ENCODE results near the gene ZNF587. TPM values are rescaled to one million over a fixed set of nuclear protein-coding genes. Genes with fewer than 3 reads are reported as not detected.
"Not testable (repeated sequence)": the region's sequence is repeated elsewhere in the genome, so short reads cannot be mapped to it uniquely, and the experiment has no call there.

Gene ZNF587
- total and polyA plus RNA-seq, 7 donors: 2.5 to 15.3 (median 14.0) TPM

DNA sequence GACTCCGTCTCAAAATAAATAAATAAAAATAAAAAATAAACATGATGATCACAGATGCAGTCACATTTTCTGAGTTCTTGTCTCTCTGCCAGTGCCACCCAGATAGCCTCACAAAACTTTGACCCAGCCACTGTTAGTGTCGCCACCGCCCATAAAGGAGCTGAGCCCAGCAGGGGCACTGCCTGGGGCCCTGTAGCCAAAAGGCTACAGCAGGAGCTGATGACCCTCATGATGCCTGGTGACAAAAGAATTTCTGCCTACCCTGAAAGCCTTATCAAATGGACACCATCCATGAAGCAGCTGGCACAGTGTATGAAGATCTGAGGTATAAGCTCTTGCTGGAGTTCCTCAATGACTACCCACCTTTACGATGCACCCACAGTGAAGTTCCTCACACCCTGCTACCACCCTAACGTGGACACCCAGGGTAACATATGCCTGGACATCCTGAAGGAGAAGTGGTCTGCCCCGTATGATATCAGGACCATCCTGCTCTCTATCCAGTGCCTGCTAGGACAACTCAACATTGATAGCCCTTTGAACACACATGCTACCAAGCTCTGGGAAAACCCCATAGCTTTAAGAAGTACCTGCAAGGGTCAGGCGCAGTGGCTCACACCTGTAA lies 18.3 kb downstream of the ZNF587 start:
- TF ChIP-seq, protein P1, sequence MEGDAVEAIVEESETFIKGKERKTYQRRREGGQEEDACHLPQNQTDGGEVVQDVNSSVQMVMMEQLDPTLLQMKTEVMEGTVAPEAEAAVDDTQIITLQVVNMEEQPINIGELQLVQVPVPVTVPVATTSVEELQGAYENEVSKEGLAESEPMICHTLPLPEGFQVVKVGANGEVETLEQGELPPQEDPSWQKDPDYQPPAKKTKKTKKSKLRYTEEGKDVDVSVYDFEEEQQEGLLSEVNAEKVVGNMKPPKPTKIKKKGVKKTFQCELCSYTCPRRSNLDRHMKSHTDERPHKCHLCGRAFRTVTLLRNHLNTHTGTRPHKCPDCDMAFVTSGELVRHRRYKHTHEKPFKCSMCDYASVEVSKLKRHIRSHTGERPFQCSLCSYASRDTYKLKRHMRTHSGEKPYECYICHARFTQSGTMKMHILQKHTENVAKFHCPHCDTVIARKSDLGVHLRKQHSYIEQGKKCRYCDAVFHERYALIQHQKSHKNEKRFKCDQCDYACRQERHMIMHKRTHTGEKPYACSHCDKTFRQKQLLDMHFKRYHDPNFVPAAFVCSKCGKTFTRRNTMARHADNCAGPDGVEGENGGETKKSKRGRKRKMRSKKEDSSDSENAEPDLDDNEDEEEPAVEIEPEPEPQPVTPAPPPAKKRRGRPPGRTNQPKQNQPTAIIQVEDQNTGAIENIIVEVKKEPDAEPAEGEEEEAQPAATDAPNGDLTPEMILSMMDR (IDR thresholded peaks at IDR 0.05): no peak

DNA sequence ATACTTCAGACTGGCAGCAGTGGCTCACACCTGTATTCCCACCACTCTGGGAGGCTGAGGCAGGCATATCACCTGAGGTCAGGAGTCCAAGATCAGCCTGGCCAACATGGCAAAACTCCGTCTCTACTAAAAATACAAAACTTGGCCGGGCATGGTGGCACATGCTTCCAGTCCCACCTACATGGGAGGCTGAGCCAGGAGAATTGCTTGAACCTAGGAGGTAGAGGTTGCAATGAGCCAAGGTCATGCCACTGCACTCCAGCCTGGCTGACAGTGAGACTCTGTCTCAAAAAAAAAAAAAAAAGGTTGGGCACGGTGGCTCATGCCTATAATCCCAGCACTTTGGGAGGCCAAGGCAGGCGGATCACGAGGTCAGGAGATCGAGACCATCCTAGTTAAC lies 20.0 kb downstream of the ZNF587 start:
- intact Hi-C loops (cut with DNase I); H3K27me3 ChIP-seq (ENCODE audit: insufficient read depth in 3 of 3, low read length in 2 of 3); H3K27ac ChIP-seq; DNase-seq; H3K4me1 ChIP-seq; H3K4me3 ChIP-seq: not testable (repeated sequence)
- ATAC-seq: peak in 1 of 4 donors; percentile 26
- Histone ChIP-seq H3K36me3 (ENCODE audit: insufficient read depth in 1 of 2, low read depth in 1 of 2) (peaks cover 10 to 41% of the 10 kb centered on the region in 2 donors), H3K9me3 (peaks cover 54% of the 10 kb centered on the region)
- 70 to 77% (median 71%) methylated on average over 5 to 6 of the region's 6 CpGs for WGBS, 3 donors

More for the DNA sequence above, 18.3 kb downstream of the ZNF587 start:
- no peak overlapping the region for H3K27ac ChIP-seq
- H3K9me3 ChIP-seq: peaks cover 43% of the 10 kb centered on the region
- no peak for DNase-seq
- ATAC-seq: peak in 1 of 4 donors; percentile 16
- intact Hi-C loops (cut with DNase I): no loop called here
- H3K4me1 ChIP-seq: no peaks in the 10 kb centered on the region
- peaks cover 3 to 57% of the 10 kb centered on the region in 2 donors for H3K36me3 ChIP-seq (ENCODE audit: insufficient read depth in 1 of 2, low read depth in 1 of 2)
- H3K27me3 ChIP-seq (ENCODE audit: insufficient read depth in 3 of 3, low read length in 2 of 3): no peaks in the 10 kb centered on the region
- 94 to 99% (median 97%) methylated on average over 7 of the region's 7 CpGs for WGBS, 3 donors
- no peak overlapping the region for H3K4me3 ChIP-seq

DNA sequence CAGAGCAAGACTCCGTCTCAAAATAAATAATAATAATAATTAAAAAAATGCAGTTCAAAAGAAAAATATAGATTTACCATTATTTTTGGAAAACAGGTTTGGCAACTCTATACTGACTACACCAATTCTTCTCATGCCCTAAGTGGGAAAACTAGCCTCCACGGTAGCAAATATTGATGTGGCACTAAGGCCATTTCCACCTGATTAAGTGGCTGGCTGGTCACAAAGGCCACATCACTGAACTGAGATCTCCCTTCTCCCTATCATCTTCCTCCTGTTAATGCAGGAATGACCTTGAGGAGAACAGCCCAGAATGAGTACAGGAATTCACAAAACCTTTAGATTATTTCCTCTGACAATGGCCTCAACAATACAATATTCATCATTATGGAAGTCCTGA lies 20.6 kb downstream of the ZNF587 start:
- intact Hi-C loops (cut with DNase I): no loop called here
- Histone ChIP-seq H3K36me3 (ENCODE audit: insufficient read depth in 1 of 2, low read depth in 1 of 2) (peaks cover 10 to 36% of the 10 kb centered on the region in 2 donors), H3K27me3 (ENCODE audit: insufficient read depth in 3 of 3, low read length in 2 of 3) (no peaks in the 10 kb centered on the region), H3K27ac (no peak overlapping the region), H3K4me3 (no peak overlapping the region), H3K9me3 (peaks cover 54% of the 10 kb centered on the region), H3K4me1 (no peaks in the 10 kb centered on the region)
- no peak for ATAC-seq
- no peak for DNase-seq
- WGBS, 3 donors: 97 to 100% (median 99%) methylated on average over 2 of the region's 2 CpGs
- TF ChIP-seq, protein P1 (IDR thresholded peaks at IDR 0.05): no peak

DNA sequence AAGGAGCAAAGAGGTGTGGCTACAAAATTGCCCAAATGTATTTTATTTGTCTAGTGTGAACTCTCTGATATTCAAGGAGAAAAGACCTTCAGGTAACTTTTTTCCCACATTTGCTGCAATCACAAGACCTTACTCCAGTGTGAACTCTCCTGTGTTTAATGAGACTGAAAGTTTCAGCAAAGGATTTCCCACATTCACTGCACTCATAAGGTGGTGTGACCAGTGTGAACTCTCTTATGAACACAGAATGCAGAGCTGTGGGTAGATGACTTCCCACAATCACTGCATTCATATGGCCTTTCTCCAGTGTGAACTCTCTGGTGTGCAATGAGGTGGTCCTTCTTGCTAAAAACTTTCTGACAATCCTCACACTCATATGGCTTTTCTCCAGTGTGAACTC lies 22.8 kb downstream of the ZNF587 start:
- H3K27ac ChIP-seq: no peak overlapping the region
- no peaks in the 10 kb centered on the region for H3K4me1 ChIP-seq
- DNase-seq: no peak
- H3K27me3 ChIP-seq (ENCODE audit: insufficient read depth in 3 of 3, low read length in 2 of 3): no peaks in the 10 kb centered on the region
- no peak overlapping the region for H3K4me3 ChIP-seq
- TF ChIP-seq, protein P1 (IDR thresholded peaks at IDR 0.05): no peak
- intact Hi-C loops (cut with DNase I): no loop called here
- peaks cover 43% of the 10 kb centered on the region for H3K9me3 ChIP-seq
- no peak for ATAC-seq
- peaks cover 7 to 14% of the 10 kb centered on the region in 2 donors for H3K36me3 ChIP-seq (ENCODE audit: insufficient read depth in 1 of 2, low read depth in 1 of 2)

DNA sequence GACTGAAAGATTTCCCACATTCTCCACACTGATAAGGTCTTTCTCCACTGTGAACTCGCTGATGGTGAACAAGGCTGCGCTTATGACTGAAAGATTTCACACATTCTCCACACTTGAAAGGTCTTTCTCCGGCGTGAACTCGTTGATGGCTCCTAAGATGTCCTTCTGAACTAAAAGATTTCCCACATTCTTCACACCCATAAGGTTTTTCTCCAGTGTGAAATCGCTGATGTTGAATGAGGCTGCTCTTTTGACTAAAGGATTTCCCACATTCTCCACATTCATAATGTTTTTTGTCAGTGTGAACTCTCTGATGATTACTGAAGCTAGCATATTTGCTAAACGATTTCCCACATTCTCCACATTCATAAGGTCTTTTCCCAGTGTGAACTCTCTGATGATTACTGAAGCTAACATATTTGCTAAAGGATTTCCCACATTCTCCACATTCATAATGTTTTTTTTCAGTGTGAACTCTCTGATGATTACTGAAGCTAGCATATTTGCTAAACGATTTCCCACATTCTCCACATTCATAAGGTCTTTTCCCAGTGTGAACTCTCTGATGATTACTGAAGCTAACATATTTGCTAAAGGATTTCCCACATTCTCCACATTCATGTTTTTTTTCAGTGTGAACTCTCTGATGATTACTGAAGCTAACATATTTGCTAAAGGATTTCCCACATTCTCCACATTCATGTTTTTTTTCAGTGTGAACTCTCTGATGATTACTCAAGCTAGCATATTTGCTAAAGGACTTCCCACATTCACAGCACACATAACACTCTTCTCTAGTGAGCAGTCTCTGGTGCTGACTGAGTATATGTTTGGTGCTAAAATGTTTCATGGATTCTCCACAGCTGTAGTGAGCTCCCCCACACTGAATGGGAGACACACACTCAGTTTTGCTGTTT lies 24.5 kb downstream of the ZNF587 start:
- ATAC-seq; H3K4me1 ChIP-seq; H3K27me3 ChIP-seq (ENCODE audit: insufficient read depth in 3 of 3, low read length in 2 of 3); H3K4me3 ChIP-seq; H3K36me3 ChIP-seq (ENCODE audit: insufficient read depth in 1 of 2, low read depth in 1 of 2); H3K27ac ChIP-seq; DNase-seq; intact Hi-C loops (cut with DNase I): not testable (repeated sequence)
- 95 to 96% (median 96%) methylated on average over 8 of the region's 8 CpGs for WGBS, 3 donors
- peaks cover 32% of the 10 kb centered on the region for H3K9me3 ChIP-seq
